ENCODE measurements around the gene LDB3.

DNA sequence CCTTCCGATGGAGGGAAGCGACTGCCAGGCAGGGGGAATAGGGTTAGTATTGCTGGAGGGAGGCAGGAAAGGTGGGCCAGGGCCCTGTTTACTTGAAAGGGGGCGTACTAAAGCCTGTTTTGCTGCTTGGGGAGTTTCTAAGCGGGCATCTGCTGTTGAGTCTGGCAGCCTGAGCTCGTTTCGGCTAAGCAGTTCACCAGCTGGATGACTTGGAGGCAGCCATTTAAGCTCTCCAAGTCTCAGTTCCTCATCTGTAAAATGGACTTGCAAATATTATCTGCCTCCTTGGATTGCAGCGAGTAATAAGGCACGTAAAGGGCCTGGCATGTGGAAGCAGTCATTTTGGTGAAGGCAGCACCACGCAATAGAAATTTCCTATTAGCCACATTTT lies 44.0 kb downstream of the LDB3 start:
- TF ChIP-seq, protein P1, sequence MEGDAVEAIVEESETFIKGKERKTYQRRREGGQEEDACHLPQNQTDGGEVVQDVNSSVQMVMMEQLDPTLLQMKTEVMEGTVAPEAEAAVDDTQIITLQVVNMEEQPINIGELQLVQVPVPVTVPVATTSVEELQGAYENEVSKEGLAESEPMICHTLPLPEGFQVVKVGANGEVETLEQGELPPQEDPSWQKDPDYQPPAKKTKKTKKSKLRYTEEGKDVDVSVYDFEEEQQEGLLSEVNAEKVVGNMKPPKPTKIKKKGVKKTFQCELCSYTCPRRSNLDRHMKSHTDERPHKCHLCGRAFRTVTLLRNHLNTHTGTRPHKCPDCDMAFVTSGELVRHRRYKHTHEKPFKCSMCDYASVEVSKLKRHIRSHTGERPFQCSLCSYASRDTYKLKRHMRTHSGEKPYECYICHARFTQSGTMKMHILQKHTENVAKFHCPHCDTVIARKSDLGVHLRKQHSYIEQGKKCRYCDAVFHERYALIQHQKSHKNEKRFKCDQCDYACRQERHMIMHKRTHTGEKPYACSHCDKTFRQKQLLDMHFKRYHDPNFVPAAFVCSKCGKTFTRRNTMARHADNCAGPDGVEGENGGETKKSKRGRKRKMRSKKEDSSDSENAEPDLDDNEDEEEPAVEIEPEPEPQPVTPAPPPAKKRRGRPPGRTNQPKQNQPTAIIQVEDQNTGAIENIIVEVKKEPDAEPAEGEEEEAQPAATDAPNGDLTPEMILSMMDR (IDR thresholded peaks at IDR 0.05) = no peak
- TF ChIP-seq POLR2AphosphoS5 (IDR thresholded peaks at IDR 0.05) (no peak), EP300 (IDR thresholded peaks at IDR 0.05) (no peak), POLR2A (IDR thresholded peaks at IDR 0.05) (no peak)

Data from upper lobe of left lung (tissue), 4 donors.